K562 (cell line): Measurements from ENCODE around the gene NR1D2. TPM values are rescaled to one million over a fixed set of nuclear protein-coding genes. Genes with fewer than 3 reads are reported as not detected.

ENCODE experiments used
- ATAC-seq: fragments of 200-7000 bp; cut with Tn5 transposase; 3 replicates; pipeline ENCODE4 v1.9.1; 2020; ENCODE audit warnings: moderate library complexity
- BruUV-seq: library from RNA; stranded (reverse); fragments of 400-500 nt; replicated peaks from 2 replicates; lab custom pipeline; 2021; lab: Mats Ljungman, UMichigan
- CTCF ChIA-PET: fragments of 300-600 bp; formaldehyde crosslinking; extraction: SDS; loops from one replicate; lab custom pipeline; 2021; ENCODE audit warnings: low intra/inter-chr PET ratio; lab: Yijun Ruan, JAX
- POLR2A ChIA-PET: fragments of 300-600, 350-650 bp; sonication (Branson Sonifier 250); formaldehyde crosslinking; extraction: SDS; loops from one replicate; lab custom pipeline; 2021; ENCODE audit warnings: antibody characterized with exemption, inconsistent platforms; lab: Yijun Ruan, JAX
- DNase-seq, 4 experiments: peaks; one replicate each; pipeline versions ENCODE4 v3.0.0 to v3.0.0-alpha.2; 2011 to 2018; ENCODE audit warnings: low spot score in 3 of 4, mixed read lengths in 3 of 4; ENCODE audit errors: extremely low read depth in 1 of 4
- FAIRE-seq: peaks from 2 replicates; lab custom pipeline; 2011; peaks lifted over from hg19 to GRCh38; lab: Jason Lieb, UNC
- H2AFZ ChIP-seq: 2 replicates; pipeline ENCODE4 v1.6.0; 2011; ENCODE audit warnings: low read depth, low read length, control low read depth, inconsistent platforms
- H3K27ac ChIP-seq: fragments of 200-600 bp; 3 replicates; pipeline ENCODE4 v1.8.0; 2011; ENCODE audit warnings: low read depth, mild to moderate bottlenecking, control low read depth, inconsistent platforms, low read length, moderate library complexity, mixed read lengths; ENCODE audit errors: extremely low read depth
- H3K27me3 ChIP-seq, 2 experiments: fragments of 300-600 bp in 1 of 2; 2 replicates in 1 of 2; 3 replicates in 1 of 2; pipeline versions ENCODE4 v1.6.0 to v1.8.0; 2011; ENCODE audit warnings: inconsistent platforms in 2 of 2, low read length in 2 of 2, mild to moderate bottlenecking in 1 of 2, mixed read lengths in 1 of 2, moderate library complexity in 1 of 2; ENCODE audit not compliant: control insufficient read depth in 2 of 2, insufficient read depth in 2 of 2
- H3K36me3 ChIP-seq: fragments of 300-600 bp; 3 replicates; pipeline ENCODE4 v1.8.0; 2011; ENCODE audit warnings: mild to moderate bottlenecking, low read length, inconsistent platforms; ENCODE audit not compliant: control insufficient read depth, insufficient read depth
- H3K4me1 ChIP-seq, 2 experiments: fragments of 200-600 bp in 1 of 2; replicated peaks in 1 of 2; 2 replicates in 1 of 2; 3 replicates in 1 of 2; pipeline versions ENCODE4 v1.5.1 to v1.8.0; 2011; ENCODE audit warnings: inconsistent platforms in 2 of 2, low read length in 2 of 2, mild to moderate bottlenecking in 1 of 2, mixed read lengths in 1 of 2, moderate library complexity in 1 of 2; ENCODE audit not compliant: control insufficient read depth in 2 of 2, insufficient read depth in 2 of 2
- H3K4me2 ChIP-seq: 2 replicates; pipeline ENCODE4 v1.6.1; 2011; ENCODE audit warnings: low read length, control low read depth, inconsistent platforms, mixed read lengths; ENCODE audit not compliant: insufficient read depth
- H3K4me3 ChIP-seq: fragments of 200-600 bp; sonication (generic), shearing (Covaris generic); 2 replicates; pipeline ENCODE4 v1.5.1; 2016; ENCODE audit warnings: control low read depth, inconsistent platforms
- H3K79me2 ChIP-seq: fragments of 200-600 bp; 3 replicates; pipeline ENCODE4 v1.8.0; 2011; ENCODE audit warnings: low read length, inconsistent platforms; ENCODE audit not compliant: control insufficient read depth, insufficient read depth
- H3K9ac ChIP-seq, 2 experiments: 2 replicates each; pipeline versions ENCODE4 v1.6.0 to v1.6.1; 2011; ENCODE audit warnings: low read depth in 2 of 2, low read length in 2 of 2, control low read depth in 1 of 2, inconsistent platforms in 1 of 2, mild to moderate bottlenecking in 1 of 2, mixed read lengths in 1 of 2; ENCODE audit not compliant: insufficient read depth in 1 of 2
- H3K9me1 ChIP-seq: one replicate; pipeline ENCODE4 v1.6.0; 2011; ENCODE audit warnings: inconsistent platforms, mild to moderate bottlenecking, low read length, moderate library complexity; ENCODE audit not compliant: control insufficient read depth, insufficient read depth
- H3K9me3 ChIP-seq: replicated peaks from 2 replicates; pipeline ENCODE4 v1.5.1; 2011; ENCODE audit warnings: low read depth, low read length, inconsistent platforms; ENCODE audit not compliant: control insufficient read depth, insufficient read depth
- H4K20me1 ChIP-seq: replicated peaks from 2 replicates; pipeline ENCODE4 v1.6.1; 2011; ENCODE audit warnings: low read length, inconsistent platforms, mixed read lengths; ENCODE audit not compliant: control insufficient read depth, insufficient read depth
- C11orf30 ChIP-seq: fragments of 450-650 bp; IDR thresholded peaks from 2 replicates; pipeline ENCODE4 v1.6.1; 2016; ENCODE audit warnings: low read depth, mild to moderate bottlenecking
- CEBPG ChIP-seq, 3 experiments: fragments of 200-800 bp in 1 of 3; sonication (Bioruptor generic) in 1 of 3; sonication (generic) in 1 of 3; formaldehyde crosslinking in 1 of 3; IDR thresholded peaks in 2 of 3; conservative IDR thresholded peaks in 1 of 3; 2 replicates each; pipeline versions ENCODE4 v1.6.1 to v1.8.0; 2016 to 2022; ENCODE audit warnings: missing compliant biosample characterization in 2 of 3, missing genetic modification characterization in 2 of 3, mild to moderate bottlenecking in 1 of 3, missing genetic modification reagents in 1 of 3
- CTBP1 ChIP-seq: fragments of 450-650 bp; IDR thresholded peaks from 2 replicates; pipeline ENCODE4 v1.6.1; 2016; ENCODE audit warnings: borderline replicate concordance
- DPF2 ChIP-seq: fragments of 450-650 bp; IDR thresholded peaks from 2 replicates; pipeline ENCODE4 v1.6.1; 2016
- IRF2 ChIP-seq: sonication (generic); formaldehyde crosslinking; IDR thresholded peaks from 2 replicates; pipeline ENCODE4 v1.8.1; 2022; ENCODE audit warnings: mild to moderate bottlenecking, missing genetic modification reagents
- MAFG ChIP-seq: fragments of 450-650 bp; conservative IDR thresholded peaks from 2 replicates; pipeline ENCODE4 v1.6.1; 2016; ENCODE audit warnings: missing genetic modification characterization, missing compliant biosample characterization
- MEIS2 ChIP-seq: fragments of 450-650 bp; IDR thresholded peaks from 2 replicates; pipeline ENCODE4 v1.6.1; 2014; ENCODE audit warnings: mild to moderate bottlenecking; ENCODE audit not compliant: partially characterized antibody
- PHF20 ChIP-seq: fragments of 450-650 bp; IDR thresholded peaks from 2 replicates; pipeline ENCODE4 v1.6.1; 2018; ENCODE audit not compliant: partially characterized antibody
- PKNOX1 ChIP-seq: fragments of 450-650 bp; IDR thresholded peaks from 2 replicates; pipeline ENCODE4 v1.6.1; 2016
- ZNF23 ChIP-seq: fragments of 250-450 bp; sonication (Bioruptor Pico); IDR thresholded peaks from 2 replicates; pipeline ENCODE4 v1.4.0; 2020; ENCODE audit warnings: mild to moderate bottlenecking
- ZNF316 ChIP-seq: fragments of 450-650 bp; IDR thresholded peaks from 2 replicates; pipeline ENCODE4 v1.6.1; 2016
- WGBS: fragments of 100-300 bp; shearing (Covaris generic); methylation state at CpG from one replicate; pipeline ENCODE4 v1.1.6; 2016; ENCODE audit warnings: low coverage, mixed read lengths; ENCODE audit not compliant: insufficient coverage; ENCODE audit errors: missing lambda C conversion rate; 5-methylcytosine and 5-hydroxymethylcytosine counted together
- in situ Hi-C: fragments of 300-500 bp; cut with MboI; formaldehyde crosslinking; loops from 4 replicates; pipeline ENCODE4 v1.15.0; 2018; ENCODE audit warnings: inconsistent platforms, mixed read lengths
- intact Hi-C: fragments of 100-400 bp; cut with micrococcal nuclease; formaldehyde crosslinking; loops from 2 replicates; pipeline ENCODE4 v1.14.2; 2022
- polyA plus RNA-seq, 8 experiments: library from polyadenylated mRNA; depleted of rRNA in 4 of 8; stranded (reverse) in 5 of 8; unstranded in 3 of 8; fragments of >200 nt; fragmentation: Nextera tagmentation in 2 of 8; fragmentation: Illumina TruSeq in 1 of 8; extraction: Ambion mirVana in 2 of 8; extraction: Trizol in 1 of 8; gene quantifications; 2 replicates each; pipeline versions ENCODE4 v1.2.1 to v1.2.3, GENCODE V29; 2011 to 2014; ENCODE audit warnings: inconsistent platforms in 1 of 8, missing spikeins in 1 of 8
- total RNA-seq, 7 experiments: library from RNA; depleted of rRNA in 6 of 7; stranded (reverse); fragments of >200 nt in 6 of 7; fragmentation: Illumina TruSeq in 2 of 7; extraction: Trizol in 2 of 7; gene quantifications; 2 replicates each; pipeline versions ENCODE4 v1.2.1 to v1.2.3, GENCODE V29; 2011 to 2021; ENCODE audit warnings: low replicate concordance in 1 of 7
- TF ChIP-seq, protein P1 (sequence below): sonication (generic); formaldehyde crosslinking; IDR thresholded peaks from 2 replicates; pipeline ENCODE4 v1.8.1; 2023; ENCODE audit warnings: missing genetic modification reagents, mild to moderate bottlenecking, borderline replicate concordance

Gene NR1D2
- total and polyA plus RNA-seq, 9 of the 15 experiments (the other 6 are each of a cell fraction or from before 2014, with no cell fraction given), result 1.2 to 5.5 (median 2.9) TPM

GRCh38 chr3:23913873-23914743 is 31.0 kb upstream of the NR1D2 start:
- no peak for FAIRE-seq
- POLR2A ChIA-PET, result interaction anchor here (1.1 kb wide), 1 partner anchor 10 kb away, joined by 4 read pairs; no protein-coding TSS in a partner anchor

More at GRCh38 chr3:23913873-23914743, 31.0 kb upstream of the NR1D2 start:
- ATAC-seq (no peak), DNase-seq (no peak)
- CTCF ChIA-PET, result no interaction called here
- Histone ChIP-seq H3K9ac (no peak overlapping the region), H3K27me3 (no peaks in the 10 kb centered on the region), H2AFZ (no peak overlapping the region), H3K9me3 (no peaks in the 10 kb centered on the region), H4K20me1 (peaks cover 18% of the 10 kb centered on the region), H3K4me2 (no peak overlapping the region), H3K36me3 (peaks cover 30% of the 10 kb centered on the region), H3K27ac (no peak overlapping the region), H3K4me1 (peaks cover 6 to 13% of the 10 kb centered on the region in 2 experiments), H3K9me1 (no peaks in the 10 kb centered on the region), H3K79me2 (peaks cover 47% of the 10 kb centered on the region), H3K4me3 (no peak overlapping the region)
- no TSS peak for BruUV-seq
- intact Hi-C loops, result loop anchor here (10.0 kb wide), 1 partner anchor 581 kb away; the partner anchor contains the start of gene THRB
- in situ Hi-C loops, result no loop called here
- 62% methylated on average over 3 of the region's 3 CpGs for WGBS
- TF ChIP-seq C11orf30, result peak; percentile 57; the same call in 1 of the 2 replicates
- TF ChIP-seq IRF2 (CRISPR knock-in tag), result no peak
- no peak for TF ChIP-seq MAFG (tag)
- no peak for TF ChIP-seq CEBPG (CRISPR knock-in tag; IDR thresholded peaks at IDR 0.05)
- TF ChIP-seq CEBPG (tag; conservative IDR thresholded peaks at IDR 0.05 in 1 of 2, IDR thresholded peaks at IDR 0.05 in 1 of 2), result 0 out of 4 replicates have a peak, but pooled peaks of 1 of the 2 experiments have one; percentile 31
- TF ChIP-seq, protein P1, sequence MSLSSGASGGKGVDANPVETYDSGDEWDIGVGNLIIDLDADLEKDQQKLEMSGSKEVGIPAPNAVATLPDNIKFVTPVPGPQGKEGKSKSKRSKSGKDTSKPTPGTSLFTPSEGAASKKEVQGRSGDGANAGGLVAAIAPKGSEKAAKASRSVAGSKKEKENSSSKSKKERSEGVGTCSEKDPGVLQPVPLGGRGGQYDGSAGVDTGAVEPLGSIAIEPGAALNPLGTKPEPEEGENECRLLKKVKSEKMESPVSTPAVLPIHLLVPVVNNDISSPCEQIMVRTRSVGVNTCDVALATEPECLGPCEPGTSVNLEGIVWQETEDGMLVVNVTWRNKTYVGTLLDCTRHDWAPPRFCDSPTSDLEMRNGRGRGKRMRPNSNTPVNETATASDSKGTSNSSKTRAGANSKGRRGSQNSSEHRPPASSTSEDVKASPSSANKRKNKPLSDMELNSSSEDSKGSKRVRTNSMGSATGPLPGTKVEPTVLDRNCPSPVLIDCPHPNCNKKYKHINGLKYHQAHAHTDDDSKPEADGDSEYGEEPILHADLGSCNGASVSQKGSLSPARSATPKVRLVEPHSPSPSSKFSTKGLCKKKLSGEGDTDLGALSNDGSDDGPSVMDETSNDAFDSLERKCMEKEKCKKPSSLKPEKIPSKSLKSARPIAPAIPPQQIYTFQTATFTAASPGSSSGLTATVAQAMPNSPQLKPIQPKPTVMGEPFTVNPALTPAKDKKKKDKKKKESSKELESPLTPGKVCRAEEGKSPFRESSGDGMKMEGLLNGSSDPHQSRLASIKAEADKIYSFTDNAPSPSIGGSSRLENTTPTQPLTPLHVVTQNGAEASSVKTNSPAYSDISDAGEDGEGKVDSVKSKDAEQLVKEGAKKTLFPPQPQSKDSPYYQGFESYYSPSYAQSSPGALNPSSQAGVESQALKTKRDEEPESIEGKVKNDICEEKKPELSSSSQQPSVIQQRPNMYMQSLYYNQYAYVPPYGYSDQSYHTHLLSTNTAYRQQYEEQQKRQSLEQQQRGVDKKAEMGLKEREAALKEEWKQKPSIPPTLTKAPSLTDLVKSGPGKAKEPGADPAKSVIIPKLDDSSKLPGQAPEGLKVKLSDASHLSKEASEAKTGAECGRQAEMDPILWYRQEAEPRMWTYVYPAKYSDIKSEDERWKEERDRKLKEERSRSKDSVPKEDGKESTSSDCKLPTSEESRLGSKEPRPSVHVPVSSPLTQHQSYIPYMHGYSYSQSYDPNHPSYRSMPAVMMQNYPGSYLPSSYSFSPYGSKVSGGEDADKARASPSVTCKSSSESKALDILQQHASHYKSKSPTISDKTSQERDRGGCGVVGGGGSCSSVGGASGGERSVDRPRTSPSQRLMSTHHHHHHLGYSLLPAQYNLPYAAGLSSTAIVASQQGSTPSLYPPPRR (CRISPR knock-in tag), result no peak
- TF ChIP-seq DPF2, result no peak
- TF ChIP-seq MEIS2, result peak; percentile 61
- no peak for TF ChIP-seq CTBP1
- no peak for TF ChIP-seq PHF20
- no peak for TF ChIP-seq ZNF23 (CRISPR knock-in tag)
- TF ChIP-seq PKNOX1, result peak; percentile 26; the same call in 1 of the 2 replicates
- TF ChIP-seq ZNF316, result peak; percentile 76
